Fibroblast of lung (primary cell): ENCODE measurements around the gene ACOT7.

Source experiments
- EZH2 ChIP-seq: IDR thresholded peaks from 2 replicates; pipeline ENCODE4 v1.5.1; 2012; ENCODE audit warnings: low read length, control low read depth, mild to moderate bottlenecking; ENCODE audit errors: missing control alignments
- TF ChIP-seq, protein P1 (sequence below), 2 donors: IDR thresholded peaks in 1 of 2; conservative IDR thresholded peaks in 1 of 2; 1 replicate in 1 of 2; 2 replicates in 1 of 2; pipeline ENCODE4 v1.5.1; 2011 to 2012; ENCODE audit warnings: low read length in 2 of 2, control low read depth in 1 of 2, inconsistent platforms in 1 of 2, low read depth in 1 of 2, mild to moderate bottlenecking in 1 of 2

DNA sequence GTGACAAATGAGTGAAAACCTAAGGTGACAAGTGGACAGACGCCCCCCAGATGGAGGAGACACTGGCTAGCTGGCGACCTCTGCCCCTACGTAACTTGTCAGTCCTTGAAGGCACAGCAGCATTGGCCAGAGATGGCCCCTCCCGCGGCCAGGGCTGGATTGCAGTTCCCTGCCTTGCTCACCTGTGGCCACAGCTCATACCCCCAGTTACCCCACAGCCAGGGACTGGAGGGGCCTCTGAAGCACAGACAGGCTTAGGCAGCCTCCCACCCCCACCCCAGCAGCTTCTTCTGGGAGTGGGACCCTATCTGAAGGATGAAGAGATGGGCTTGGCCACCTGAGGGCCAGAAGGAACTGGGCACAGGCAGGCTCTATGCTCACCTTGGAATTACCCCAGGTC is 145.9 kb downstream of the ACOT7 start:
- TF ChIP-seq EZH2 = no peak
- TF ChIP-seq, protein P1, sequence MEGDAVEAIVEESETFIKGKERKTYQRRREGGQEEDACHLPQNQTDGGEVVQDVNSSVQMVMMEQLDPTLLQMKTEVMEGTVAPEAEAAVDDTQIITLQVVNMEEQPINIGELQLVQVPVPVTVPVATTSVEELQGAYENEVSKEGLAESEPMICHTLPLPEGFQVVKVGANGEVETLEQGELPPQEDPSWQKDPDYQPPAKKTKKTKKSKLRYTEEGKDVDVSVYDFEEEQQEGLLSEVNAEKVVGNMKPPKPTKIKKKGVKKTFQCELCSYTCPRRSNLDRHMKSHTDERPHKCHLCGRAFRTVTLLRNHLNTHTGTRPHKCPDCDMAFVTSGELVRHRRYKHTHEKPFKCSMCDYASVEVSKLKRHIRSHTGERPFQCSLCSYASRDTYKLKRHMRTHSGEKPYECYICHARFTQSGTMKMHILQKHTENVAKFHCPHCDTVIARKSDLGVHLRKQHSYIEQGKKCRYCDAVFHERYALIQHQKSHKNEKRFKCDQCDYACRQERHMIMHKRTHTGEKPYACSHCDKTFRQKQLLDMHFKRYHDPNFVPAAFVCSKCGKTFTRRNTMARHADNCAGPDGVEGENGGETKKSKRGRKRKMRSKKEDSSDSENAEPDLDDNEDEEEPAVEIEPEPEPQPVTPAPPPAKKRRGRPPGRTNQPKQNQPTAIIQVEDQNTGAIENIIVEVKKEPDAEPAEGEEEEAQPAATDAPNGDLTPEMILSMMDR (conservative IDR thresholded peaks at IDR 0.05 in 1 of 2, IDR thresholded peaks at IDR 0.05 in 1 of 2; ENCODE audit: low read depth in 1 of 2, low read length in 2 of 2) = no peak
